Esophagus mucosa (tissue), 1 donor: ENCODE data around the gene UBE2G1. TPM values are rescaled to one million over a fixed set of nuclear protein-coding genes. Genes with fewer than 3 reads are reported as not detected.

Source experiments
- ATAC-seq: fragments of 200-7000 bp; cut with Tn5 transposase; one replicate; pipeline ENCODE4 v1.9.1; 2020
- total RNA-seq: library from RNA; stranded (reverse); gene quantifications from one replicate; pipeline ENCODE4 v1.2.4, GENCODE V29; 2023
- donor health status: DM: yes; HTN: yes; CAD: no.

The UBE2G1 gene
- total RNA-seq, 1 donor from 2014 or later = 93.4 TPM

DNA sequence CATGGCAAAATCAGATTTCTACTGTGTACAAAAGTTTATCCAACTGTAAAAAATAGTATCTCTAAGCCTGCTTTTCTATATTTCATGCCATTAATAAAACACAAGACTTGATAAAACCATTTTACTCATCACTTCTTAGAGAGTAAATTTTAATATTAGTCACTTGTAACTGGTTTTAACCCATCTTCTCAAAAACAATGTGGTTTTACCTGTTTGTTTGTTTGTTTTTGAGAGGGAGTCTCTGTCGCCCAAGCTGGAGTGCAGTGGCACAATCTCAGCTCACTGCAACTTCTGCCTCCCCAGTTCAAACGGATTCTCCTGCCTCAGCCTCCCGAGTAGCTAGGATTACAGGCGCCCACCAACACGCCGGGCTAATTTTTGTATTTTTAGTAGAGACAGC lies 32.1 kb downstream of the UBE2G1 start:
- no peak for ATAC-seq

GRCh38 chr17:4333041-4333440 lies 33.4 kb downstream of the UBE2G1 start:
- ATAC-seq = no peak

DNA sequence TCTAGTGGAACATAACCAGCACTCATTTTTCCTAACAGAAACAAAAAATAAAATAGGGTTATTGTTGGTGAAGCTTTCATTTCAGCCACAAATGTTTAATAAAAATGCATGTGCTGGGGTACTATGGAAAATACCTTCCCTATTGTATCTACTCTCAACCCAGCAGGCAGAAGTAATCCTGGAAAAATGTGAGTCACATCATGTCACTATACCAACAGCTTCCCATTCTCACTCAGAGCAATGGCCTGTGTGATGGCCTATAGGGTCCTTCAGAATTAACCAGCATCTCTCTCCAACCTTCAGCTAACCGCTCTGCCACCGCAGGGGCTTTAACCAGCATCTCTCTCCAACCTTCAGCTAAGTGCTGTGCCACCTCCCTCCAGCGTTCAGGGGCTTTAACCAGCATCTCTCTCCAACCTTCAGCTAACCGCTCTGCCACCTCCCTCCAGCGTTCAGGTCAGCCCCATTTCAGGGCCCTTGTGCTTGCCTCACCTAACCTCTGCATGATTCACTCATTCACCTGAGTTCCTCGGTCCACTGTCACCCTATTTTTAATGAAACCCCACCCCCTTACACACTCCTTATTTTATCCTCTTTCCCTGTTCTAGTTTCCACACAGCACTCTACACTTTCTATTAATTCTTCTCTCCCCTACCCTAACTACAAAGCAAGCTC lies 34.0 kb downstream of the UBE2G1 start:
- ATAC-seq = peak; percentile 63

- ATAC-seq = no peak
Measured at GRCh38 chr17:4331614-4332013, 34.9 kb downstream of the UBE2G1 start.

DNA sequence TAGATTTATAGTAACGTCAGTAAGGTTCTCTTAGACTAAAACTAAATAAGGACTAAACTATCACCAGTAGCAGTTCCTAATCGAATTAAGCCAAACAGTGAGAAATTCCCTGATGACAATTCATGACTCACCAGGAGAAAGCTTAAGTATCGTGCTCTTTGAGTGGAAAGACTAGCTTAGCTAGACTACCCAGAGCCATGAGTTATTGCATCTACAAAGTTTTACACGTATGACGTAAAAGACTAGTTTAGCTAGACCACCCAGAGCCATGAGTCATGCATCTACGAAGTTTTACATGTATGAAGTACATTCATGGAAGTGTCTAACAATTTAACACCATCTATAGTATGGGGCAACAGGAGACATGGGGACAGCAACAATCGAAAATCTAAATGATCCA lies 36.6 kb downstream of the UBE2G1 start:
- peak; percentile 90 for ATAC-seq

GRCh38 chr17:4327606-4328005 lies 38.9 kb downstream of the UBE2G1 start:
- ATAC-seq = peak; percentile 91

DNA sequence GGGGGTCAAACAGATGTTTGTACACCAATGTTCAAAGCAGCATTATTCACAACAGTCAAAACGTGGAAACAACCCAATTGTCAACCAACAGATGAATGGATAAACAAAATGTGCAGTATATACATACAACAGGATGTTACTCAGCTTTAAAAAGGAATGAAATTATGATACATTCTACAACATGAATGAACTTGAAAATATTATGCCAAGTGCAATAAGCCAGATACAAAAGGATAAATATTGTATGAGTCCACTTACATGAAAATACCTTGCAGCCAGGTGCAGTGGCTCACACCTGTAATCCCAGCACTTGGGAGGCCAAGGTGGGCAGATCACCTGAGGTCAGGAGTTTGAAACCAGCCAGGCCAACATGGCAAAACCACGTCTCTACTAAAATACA lies 39.9 kb downstream of the UBE2G1 start:
- peak; percentile 64 for ATAC-seq

DNA sequence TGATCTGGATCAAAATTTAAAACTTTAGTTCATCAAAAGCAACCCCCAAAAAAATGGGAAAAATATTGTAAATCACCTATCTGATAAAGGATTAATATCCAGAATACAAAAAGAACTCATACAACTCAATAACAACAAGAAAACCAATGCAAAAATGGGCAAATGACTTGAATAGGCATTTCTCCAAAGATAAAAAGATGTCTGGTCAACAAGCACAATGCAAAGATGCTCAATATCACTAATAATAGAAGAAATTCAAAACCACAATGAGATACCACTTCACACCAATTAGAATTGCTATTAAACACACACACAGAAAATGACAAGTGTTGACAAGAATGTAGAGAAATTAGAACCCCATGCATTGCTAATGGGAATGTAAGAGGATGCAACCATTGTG lies 40.4 kb downstream of the UBE2G1 start:
- ATAC-seq = no peak

- ATAC-seq = no peak
Measured at GRCh38 chr17:4324463-4324862, 42.0 kb downstream of the UBE2G1 start.

DNA sequence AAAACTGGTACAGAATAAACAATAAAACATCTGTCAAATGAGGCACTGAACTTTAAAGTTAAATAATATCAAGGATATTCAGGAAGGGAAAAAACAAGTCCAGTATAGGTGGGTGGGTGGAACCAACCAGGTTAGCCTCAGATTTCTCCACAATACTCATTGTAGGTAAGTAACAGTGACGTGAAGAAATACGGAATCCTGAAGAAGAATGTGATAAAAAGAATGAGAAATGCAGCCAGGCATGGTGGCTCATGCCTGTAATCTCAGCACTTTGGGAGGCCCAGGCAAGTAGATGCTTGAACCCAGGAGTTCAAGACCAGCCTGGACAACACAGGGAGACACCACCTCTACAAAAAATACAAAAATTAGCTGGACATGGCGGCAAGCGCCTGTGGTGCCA lies 47.3 kb downstream of the UBE2G1 start:
- ATAC-seq = no peak

DNA sequence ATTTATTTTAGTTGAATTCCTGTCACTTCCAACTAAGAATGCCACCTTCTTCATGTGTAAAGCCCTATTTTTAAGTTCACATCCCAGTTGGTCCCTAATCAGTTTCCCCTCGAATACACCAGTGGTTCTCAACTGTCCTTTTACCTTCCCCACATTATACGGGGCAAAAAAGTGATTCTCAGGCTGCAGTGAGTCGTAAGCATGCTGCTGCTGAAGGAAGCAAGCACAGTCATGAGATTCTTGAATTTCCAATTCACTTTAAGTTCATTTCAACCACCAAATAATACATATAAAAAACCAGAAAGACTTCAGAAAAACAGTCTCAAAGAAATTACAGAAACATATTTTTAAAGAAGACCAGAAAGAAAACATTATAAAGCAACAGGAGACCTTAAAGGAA lies 47.9 kb downstream of the UBE2G1 start:
- ATAC-seq = no peak

- peak; percentile 56 for ATAC-seq
Measured at GRCh38 chr17:4318186-4318585, 48.3 kb downstream of the UBE2G1 start.

- ATAC-seq = no peak
Measured at GRCh38 chr17:4317610-4318009, 48.9 kb downstream of the UBE2G1 start.

DNA sequence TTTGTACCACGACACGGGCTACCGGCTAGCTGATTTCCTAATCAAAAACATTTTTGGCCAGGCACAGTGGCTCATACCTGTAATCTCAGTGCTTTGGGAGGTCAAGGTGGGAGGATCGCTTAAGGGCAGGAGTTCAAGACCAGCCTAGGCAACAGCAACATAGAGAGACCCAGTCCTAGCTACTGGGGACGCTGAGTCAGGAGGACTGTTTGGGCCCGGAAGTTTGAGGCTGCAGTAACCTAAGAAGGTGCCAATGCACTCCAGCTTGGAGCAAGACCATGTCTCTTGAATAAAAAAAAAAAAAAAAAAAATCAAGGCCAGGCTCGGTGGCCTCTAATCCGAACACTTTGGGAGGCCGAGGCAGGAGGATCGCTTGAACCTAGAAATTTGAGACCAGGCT lies 49.8 kb downstream of the UBE2G1 start:
- no peak for ATAC-seq

DNA sequence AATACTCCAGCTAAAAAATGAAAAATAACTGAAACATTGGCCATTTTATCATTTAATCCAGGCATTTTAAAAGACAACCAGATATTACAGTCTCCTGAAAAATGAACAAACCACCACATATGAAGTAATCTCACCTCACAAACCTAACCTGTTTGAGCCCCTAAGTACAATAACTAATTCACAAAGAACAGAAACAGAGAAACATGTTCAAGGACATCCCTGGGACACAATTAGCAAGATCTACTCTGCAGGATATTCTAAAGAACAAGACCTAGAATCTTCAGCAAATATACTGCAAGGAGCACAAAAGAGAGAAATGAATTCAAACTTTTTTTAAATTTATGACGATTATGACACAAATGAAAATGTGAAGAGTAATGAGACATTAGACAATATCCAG lies 51.9 kb downstream of the UBE2G1 start:
- ATAC-seq = no peak

GRCh38 chr17:4314179-4314578 lies 52.3 kb downstream of the UBE2G1 start:
- ATAC-seq = no peak

GRCh38 chr17:4313221-4314114 lies 53.0 kb downstream of the UBE2G1 start:
- peak; percentile 41 for ATAC-seq

DNA sequence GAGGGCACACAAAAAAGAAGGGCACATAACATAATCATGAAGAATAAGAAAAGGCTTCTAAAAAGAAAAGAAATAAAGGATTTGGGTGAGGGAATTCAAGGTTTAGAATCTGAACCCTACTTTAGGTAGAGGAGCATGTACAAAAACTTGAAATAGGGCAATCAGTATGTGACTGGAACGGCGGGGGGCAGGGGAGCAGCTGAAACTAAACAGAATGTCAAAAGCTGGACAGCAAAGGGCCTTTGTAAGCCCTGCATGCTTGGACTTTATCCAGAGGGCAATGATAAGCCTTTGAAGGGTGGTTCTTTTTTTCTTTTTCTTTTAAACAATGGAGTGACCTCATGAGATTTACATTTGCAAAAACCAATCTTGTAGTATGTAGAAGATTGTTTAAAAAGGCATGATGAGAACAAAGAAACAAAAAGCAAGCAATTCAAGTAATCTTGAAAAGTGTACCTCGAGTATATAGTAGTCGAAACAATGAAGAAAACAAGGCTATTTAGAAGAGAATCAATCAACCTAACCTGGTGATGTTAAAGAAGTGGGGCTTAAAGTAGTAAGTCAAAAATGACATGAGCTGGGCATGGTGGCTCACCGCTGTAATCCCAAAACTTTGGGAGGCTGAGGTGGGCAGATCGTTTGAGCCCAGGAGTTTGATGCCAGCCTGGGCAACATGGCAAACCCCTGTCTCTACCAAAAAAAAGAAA lies 56.0 kb downstream of the UBE2G1 start:
- no peak for ATAC-seq

- no peak for ATAC-seq
Measured at GRCh38 chr17:4309897-4310296, 56.6 kb downstream of the UBE2G1 start.

GRCh38 chr17:4307179-4307930 lies 59.1 kb downstream of the UBE2G1 start:
- ATAC-seq = no peak

- ATAC-seq = no peak
Measured at GRCh38 chr17:4305224-4305623, 61.3 kb downstream of the UBE2G1 start.

GRCh38 chr17:4304417-4305027 lies 62.0 kb downstream of the UBE2G1 start:
- peak; percentile 68 for ATAC-seq
